H9 (cell line): Measurements from ENCODE around the gene RYR3. TPM values are rescaled to one million over a fixed set of nuclear protein-coding genes. Genes with fewer than 3 reads are reported as not detected.

Experiments
- DNase-seq: peaks from one replicate; pipeline ENCODE4 v3.0.0-alpha.2; 2017
- H2AFZ ChIP-seq: one replicate; pipeline ENCODE4 v1.6.1; 2013; ENCODE audit warnings: mild to moderate bottlenecking, low read length, control low read depth, moderate library complexity
- H2AK5ac ChIP-seq: 2 replicates; pipeline ENCODE4 v1.6.1; 2013; ENCODE audit warnings: low read length, control low read depth, mixed read lengths; ENCODE audit not compliant: insufficient read length
- H2BK120ac ChIP-seq: one replicate; pipeline ENCODE4 v1.6.1; 2013; ENCODE audit warnings: low read depth, mild to moderate bottlenecking, low read length, control low read depth, inconsistent platforms; ENCODE audit not compliant: poor library complexity, severe bottlenecking
- H2BK12ac ChIP-seq: 2 replicates; pipeline ENCODE4 v1.6.1; 2013; ENCODE audit warnings: low read length, control low read depth, mixed read lengths, low read depth; ENCODE audit not compliant: insufficient read length
- H2BK15ac ChIP-seq: 2 replicates; pipeline ENCODE4 v1.6.1; 2013; ENCODE audit warnings: low read depth, low read length, control low read depth
- H2BK20ac ChIP-seq: one replicate; pipeline ENCODE4 v1.6.1; 2013; ENCODE audit warnings: low read depth, mild to moderate bottlenecking, low read length, control low read depth, inconsistent platforms; ENCODE audit not compliant: poor library complexity, severe bottlenecking
- H2BK5ac ChIP-seq: 2 replicates; pipeline ENCODE4 v1.6.1; 2013; ENCODE audit warnings: low read length, control low read depth, mixed read lengths; ENCODE audit not compliant: insufficient read length
- H3K14ac ChIP-seq: 2 replicates; pipeline ENCODE4 v1.6.1; 2013; ENCODE audit warnings: low read length, control low read depth; ENCODE audit not compliant: insufficient read depth
- H3K18ac ChIP-seq: 2 replicates; pipeline ENCODE4 v1.6.1; 2013; ENCODE audit warnings: low read depth, mild to moderate bottlenecking, mixed read lengths, low read length, control low read depth; ENCODE audit not compliant: insufficient read length
- H3K23ac ChIP-seq: 2 replicates; pipeline ENCODE4 v1.6.1; 2013; ENCODE audit warnings: low read length, control low read depth, mixed read lengths, low read depth; ENCODE audit not compliant: insufficient read length
- H3K23me2 ChIP-seq: 2 replicates; pipeline ENCODE4 v1.6.1; 2013; ENCODE audit warnings: low read depth, mild to moderate bottlenecking, mixed read lengths, low read length, control low read depth; ENCODE audit not compliant: insufficient read length, poor library complexity, severe bottlenecking
- H3K27ac ChIP-seq: 2 replicates; pipeline ENCODE4 v1.5.1; 2013; ENCODE audit warnings: low read length, control low read depth, mixed read lengths, low read depth; ENCODE audit not compliant: insufficient read length
- H3K27me3 ChIP-seq: 2 replicates; pipeline ENCODE4 v1.6.1; 2013; ENCODE audit warnings: low read length, control low read depth, inconsistent platforms; ENCODE audit not compliant: insufficient read depth
- H3K4ac ChIP-seq: 2 replicates; pipeline ENCODE4 v1.6.1; 2013; ENCODE audit warnings: low read depth, mild to moderate bottlenecking, control low read depth, inconsistent platforms, low read length, moderate library complexity
- H3K4me1 ChIP-seq: 2 replicates; pipeline ENCODE4 v1.6.1; 2013; ENCODE audit warnings: low read length, control low read depth, inconsistent platforms; ENCODE audit not compliant: insufficient read depth
- H3K4me2 ChIP-seq: 2 replicates; pipeline ENCODE4 v1.6.1; 2013; ENCODE audit warnings: low read length, control low read depth, mixed read lengths; ENCODE audit not compliant: insufficient read length, insufficient read depth
- H3K56ac ChIP-seq: 2 replicates; pipeline ENCODE4 v1.6.1; 2013; ENCODE audit warnings: low read depth, mild to moderate bottlenecking, mixed read lengths, low read length, control low read depth; ENCODE audit not compliant: insufficient read length
- H3K79me1 ChIP-seq: 2 replicates; pipeline ENCODE4 v1.6.1; 2013; ENCODE audit warnings: low read depth, mild to moderate bottlenecking, moderate library complexity, low read length, control low read depth, inconsistent platforms; ENCODE audit not compliant: insufficient read depth, poor library complexity, severe bottlenecking
- H3K79me2 ChIP-seq: 2 replicates; pipeline ENCODE4 v1.6.1; 2013; ENCODE audit warnings: low read length, control low read depth, inconsistent platforms; ENCODE audit not compliant: insufficient read depth
- H3K9ac ChIP-seq: 2 replicates; pipeline ENCODE4 v1.6.1; 2013; ENCODE audit warnings: low read length, control low read depth, mixed read lengths; ENCODE audit not compliant: insufficient read length; ENCODE audit errors: extremely low read depth
- H3K9me3 ChIP-seq: one replicate; pipeline ENCODE4 v1.6.1; 2013; ENCODE audit warnings: low read depth, low read length, inconsistent platforms; ENCODE audit not compliant: control insufficient read depth
- H3T11ph ChIP-seq: one replicate; pipeline ENCODE4 v1.6.1; 2013; ENCODE audit warnings: mild to moderate bottlenecking, low read length, control low read depth, inconsistent platforms
- H4K20me1 ChIP-seq: one replicate; pipeline ENCODE4 v1.6.1; 2013; ENCODE audit not compliant: control insufficient read depth, insufficient read length, insufficient read depth
- H4K5ac ChIP-seq: 2 replicates; pipeline ENCODE4 v1.6.1; 2013; ENCODE audit warnings: low read depth, mild to moderate bottlenecking, mixed read lengths, low read length, control low read depth; ENCODE audit not compliant: insufficient read length
- H4K8ac ChIP-seq: replicated peaks from 2 replicates; pipeline ENCODE4 v1.6.1; 2013; ENCODE audit warnings: low read length, control low read depth, mixed read lengths, low read depth; ENCODE audit not compliant: insufficient read length
- H4K91ac ChIP-seq: 2 replicates; pipeline ENCODE4 v1.6.1; 2013; ENCODE audit warnings: low read depth, mild to moderate bottlenecking, moderate library complexity, mixed read lengths, low read length, control low read depth; ENCODE audit not compliant: insufficient read length
- H3K27ac Mint-ChIP-seq, 3 experiments: 2 replicates in 2 of 3; 3 replicates in 1 of 3; pipeline ENCODE4 v1.8.0; 2020 to 2021; ENCODE audit warnings: mixed read lengths in 3 of 3, mild to moderate bottlenecking in 1 of 3, moderate library complexity in 1 of 3
- H3K27me3 Mint-ChIP-seq: 2 replicates; pipeline ENCODE4 v1.8.0; 2021; ENCODE audit warnings: low read depth, mild to moderate bottlenecking, moderate library complexity, mixed read lengths
- H3K36me3 Mint-ChIP-seq, 3 experiments: 2 replicates in 2 of 3; 3 replicates in 1 of 3; pipeline ENCODE4 v1.8.0; 2020 to 2021; ENCODE audit warnings: low read depth in 3 of 3, mixed read lengths in 3 of 3; ENCODE audit not compliant: insufficient read depth in 1 of 3
- H3K4me1 Mint-ChIP-seq, 2 experiments: 2 replicates each; pipeline ENCODE4 v1.8.0; 2020; ENCODE audit warnings: mixed read lengths in 2 of 2
- H3K4me3 Mint-ChIP-seq, 2 experiments: 2 replicates in 1 of 2; 3 replicates in 1 of 2; pipeline ENCODE4 v1.8.0; 2020 to 2021; ENCODE audit warnings: mild to moderate bottlenecking in 2 of 2, mixed read lengths in 2 of 2, moderate library complexity in 1 of 2
- H3K9me3 Mint-ChIP-seq, 2 experiments: 2 replicates in 1 of 2; 3 replicates in 1 of 2; pipeline ENCODE4 v1.8.0; 2020; ENCODE audit warnings: mild to moderate bottlenecking in 2 of 2, mixed read lengths in 2 of 2, moderate library complexity in 1 of 2
- CTCF ChIP-seq: fragments of 200-600 bp; sonication (generic); conservative IDR thresholded peaks from 3 replicates; pipeline ENCODE4 v1.8.0; 2021; ENCODE audit warnings: antibody characterized with exemption, mild to moderate bottlenecking
- WGBS: extraction: QIAGEN DNeasy Blood & Tissue Kit; methylation state at CpG from one replicate; pipeline ENCODE4 v1.1.7; 2013; ENCODE audit warnings: missing lambda C conversion rate, low lambda C conversion rate, mixed read lengths; ENCODE audit not compliant: insufficient read length; ENCODE audit errors: extremely low coverage; 5-methylcytosine and 5-hydroxymethylcytosine counted together
- total RNA-seq: library from RNA; stranded (reverse); gene quantifications from 2 replicates; pipeline ENCODE4 v1.2.1, GENCODE V29; 2021

The RYR3 gene
- total RNA-seq, 1 experiment from 2014 or later, result 0.85 TPM

GRCh38 chr15:33636958-33637357, 326.2 kb downstream of the RYR3 start:
- H4K20me1 ChIP-seq, result no peaks in the 10 kb centered on the region
- H3K18ac ChIP-seq, result no peak overlapping the region
- no peak overlapping the region for H2BK12ac ChIP-seq
- H3K4me1 ChIP-seq, result no peaks in the 10 kb centered on the region
- Mint-ChIP-seq H3K4me3 (no peak overlapping the region), H3K9me3 (no peaks in the 10 kb centered on the region), H3K4me1 (peaks cover 5 to 17% of the 10 kb centered on the region in 2 experiments; a peak in 1 of 4 replicates), H3K27ac (no peak overlapping the region), H3K27me3 (peaks cover 3% of the 10 kb centered on the region; the same call in 1 of the 2 replicates), H3K36me3 (no peaks in the 10 kb centered on the region)
- H3K56ac ChIP-seq, result no peak overlapping the region
- no peak overlapping the region for H2BK20ac ChIP-seq
- no peak overlapping the region for H4K8ac ChIP-seq
- H2BK120ac ChIP-seq, result no peak overlapping the region
- no peak overlapping the region for H3K9ac ChIP-seq
- no peak overlapping the region for H2AK5ac ChIP-seq
- H3K4ac ChIP-seq, result no peak overlapping the region
- no peak overlapping the region for H4K5ac ChIP-seq
- no peak overlapping the region for H3T11ph ChIP-seq
- WGBS, result no CpG with 5 or more reads among the region's 1 CpG
- no peaks in the 10 kb centered on the region for H3K23me2 ChIP-seq
- H4K91ac ChIP-seq, result no peak overlapping the region
- H3K14ac ChIP-seq, result no peak overlapping the region
- no peak for TF ChIP-seq CTCF
- H2BK15ac ChIP-seq, result no peak overlapping the region
- no peak for DNase-seq
- H3K79me2 ChIP-seq, result no peaks in the 10 kb centered on the region
- H2BK5ac ChIP-seq, result no peak overlapping the region
- no peaks in the 10 kb centered on the region for H3K27me3 ChIP-seq
- H3K79me1 ChIP-seq, result no peaks in the 10 kb centered on the region
- no peak overlapping the region for H3K27ac ChIP-seq
- no peak overlapping the region for H3K23ac ChIP-seq
- H3K9me3 ChIP-seq, result no peaks in the 10 kb centered on the region
- H2AFZ ChIP-seq, result no peak overlapping the region
- H3K4me2 ChIP-seq, result no peak overlapping the region
